Body of pancreas (tissue), 4 donors: ENCODE measurements around the gene PRSS23. TPM values are rescaled to one million over a fixed set of nuclear protein-coding genes. Genes with fewer than 3 reads are reported as not detected.

Experiments
- ATAC-seq: fragments of 150-250 bp; one replicate; pipeline ENCODE4 v1.9.1; 2016
- DNase-seq, 4 donors: peaks; one replicate each; pipeline ENCODE4 v3.0.0-alpha.2; 2019
- H3K27ac ChIP-seq, 4 donors: fragments of 200-600 bp; sonication (generic); 1 replicate in 3 of 4; 2 replicates in 1 of 4; pipeline versions ENCODE4 v1.5.1 to v1.6.1; 2016 to 2019; ENCODE audit warnings: mild to moderate bottlenecking in 1 of 4, mixed read lengths in 1 of 4, moderate library complexity in 1 of 4
- H3K27me3 ChIP-seq, 2 donors: fragments of 200-600 bp; sonication (generic); one replicate each; pipeline ENCODE4 v1.6.0; 2016; ENCODE audit warnings: mild to moderate bottlenecking in 1 of 2
- H3K36me3 ChIP-seq, 2 donors: fragments of 200-600 bp; sonication (generic); replicated peaks in 1 of 2; 2 replicates each; pipeline ENCODE4 v1.5.1; 2016; ENCODE audit warnings: low read depth in 2 of 2; ENCODE audit not compliant: insufficient read depth in 1 of 2
- H3K4me1 ChIP-seq: fragments of 200-600 bp; sonication (generic); one replicate; pipeline ENCODE4 v1.6.0; 2016
- H3K4me3 ChIP-seq, 2 donors: fragments of 200-600 bp; sonication (generic); 1 replicate in 1 of 2; 2 replicates in 1 of 2; pipeline ENCODE4 v1.5.1; 2016 to 2019
- H3K9me3 ChIP-seq, 3 donors: fragments of 200-600 bp; sonication (generic); 1 replicate in 2 of 3; 2 replicates in 1 of 3; pipeline ENCODE4 v1.5.1; 2016
- CTCF ChIP-seq, 7 experiments: fragments of 450-650 bp in 4 of 7; fragments of 200-600 bp in 3 of 7; sonication (generic) in 3 of 7; IDR thresholded peaks; one replicate each; pipeline ENCODE4 v1.5.1; 2016 to 2019; ENCODE audit warnings: antibody characterized with exemption in 7 of 7
- POLR2A ChIP-seq, 3 donors: fragments of 450-650 bp; IDR thresholded peaks; one replicate each; pipeline ENCODE4 v1.6.1; 2016; ENCODE audit warnings: antibody characterized with exemption in 3 of 3, mild to moderate bottlenecking in 2 of 3
- WGBS, 2 donors: methylation state at CpG; one replicate each; pipeline ENCODE4 v1.1.5; 2017; 5-methylcytosine and 5-hydroxymethylcytosine counted together
- intact Hi-C: fragments of 100-400 bp; cut with DNase I; formaldehyde crosslinking; loops from one replicate; pipeline ENCODE4 v1.15.1; 2023
- total RNA-seq, 2 donors: library from RNA; depleted of rRNA; stranded (reverse); fragments of >200 nt; gene quantifications; one replicate each; pipeline ENCODE4 v1.1.0, GENCODE V29; 2016

Gene PRSS23
- total RNA-seq, 2 donors from 2014 or later, result 4.0 to 20.0 TPM

- Histone ChIP-seq H3K4me3 (peak overlapping the region in 1 of 2 donors; percentile 50), H3K27me3 (no peaks in the 10 kb centered on the region), H3K36me3 (no peaks in the 10 kb centered on the region), H3K9me3 (no peaks in the 10 kb centered on the region), H3K27ac (peak overlapping the region in 3 of 4 donors; percentile 69 to 79 (median 76)), H3K4me1 (peaks cover 29% of the 10 kb centered on the region)
- intact Hi-C loops, result no loop called here
- no peak for TF ChIP-seq POLR2A (IDR thresholded peaks at IDR 0.05)
- TF ChIP-seq CTCF (IDR thresholded peaks at IDR 0.05), result no peak
- DNase-seq (peak in 1 of 4 donors; percentile 12), ATAC-seq (peak; percentile 10)
- 53 to 58% methylated on average over 12 to 13 of the region's 13 CpGs for WGBS, 2 donors
Measured at GRCh38 chr11:86799680-86800075, 664 bp upstream of the PRSS23 start.

GRCh38 chr11:86800960-86801272, 574 bp downstream of the PRSS23 start:
- 0 to 3% methylated on average over 9 of the region's 9 CpGs for WGBS, 2 donors
- no peaks in the 10 kb centered on the region for H3K9me3 ChIP-seq
- peak; percentile 2 for ATAC-seq
- DNase-seq, result no peak
- H3K4me3 ChIP-seq, result peak overlapping the region; percentile 14 to 42
- intact Hi-C loops, result no loop called here
- no peaks in the 10 kb centered on the region for H3K27me3 ChIP-seq
- no peaks in the 10 kb centered on the region for H3K36me3 ChIP-seq
- TF ChIP-seq POLR2A (IDR thresholded peaks at IDR 0.05) (no peak), CTCF (IDR thresholded peaks at IDR 0.05) (no peak)
- peaks cover 29% of the 10 kb centered on the region for H3K4me1 ChIP-seq
- peak overlapping the region; percentile 53 to 79 (median 72) for H3K27ac ChIP-seq

GRCh38 chr11:86801364-86801763, 1.0 kb downstream of the PRSS23 start:
- Histone ChIP-seq H3K36me3 (no peaks in the 10 kb centered on the region), H3K4me1 (peaks cover 29% of the 10 kb centered on the region), H3K27me3 (no peaks in the 10 kb centered on the region), H3K4me3 (no peak overlapping the region), H3K9me3 (no peaks in the 10 kb centered on the region), H3K27ac (peak overlapping the region in 3 of 4 donors; percentile 10 to 76 (median 69))
- DNase-seq (no peak), ATAC-seq (no peak)
- WGBS, 2 donors, result 50 to 73% methylated on average over 2 of the region's 2 CpGs
- intact Hi-C loops, result no loop called here
- TF ChIP-seq CTCF (IDR thresholded peaks at IDR 0.05) (no peak), POLR2A (IDR thresholded peaks at IDR 0.05) (no peak)

- Histone ChIP-seq H3K27ac (no peak overlapping the region), H3K9me3 (no peaks in the 10 kb centered on the region), H3K36me3 (no peaks in the 10 kb centered on the region), H3K27me3 (no peaks in the 10 kb centered on the region), H3K4me3 (no peak overlapping the region), H3K4me1 (peaks cover 29% of the 10 kb centered on the region)
- no peak for TF ChIP-seq CTCF (IDR thresholded peaks at IDR 0.05)
- TF ChIP-seq POLR2A (IDR thresholded peaks at IDR 0.05), result no peak
- intact Hi-C loops, result no loop called here
- WGBS, 2 donors, result 38 to 46% methylated on average over 5 of the region's 5 CpGs
- ATAC-seq, result no peak
- DNase-seq, result no peak
Measured at GRCh38 chr11:86802146-86802545, 1.8 kb downstream of the PRSS23 start.

GRCh38 chr11:86802601-86803051, 2.3 kb downstream of the PRSS23 start:
- TF ChIP-seq CTCF (IDR thresholded peaks at IDR 0.05) (peak; percentile 7 to 68 (median 63)), POLR2A (IDR thresholded peaks at IDR 0.05) (no peak)
- Histone ChIP-seq H3K9me3 (no peaks in the 10 kb centered on the region), H3K4me3 (no peak overlapping the region), H3K4me1 (peaks cover 29% of the 10 kb centered on the region), H3K27me3 (no peaks in the 10 kb centered on the region), H3K27ac (no peak overlapping the region), H3K36me3 (no peaks in the 10 kb centered on the region)
- intact Hi-C loops, result no loop called here
- peak; percentile 29 to 47 (median 38) for DNase-seq
- peak; percentile 39 for ATAC-seq
- WGBS, 2 donors, result 4 to 6% methylated on average over 3 of the region's 3 CpGs
